Measurements from ENCODE around the gene BICDL1.

DNA sequence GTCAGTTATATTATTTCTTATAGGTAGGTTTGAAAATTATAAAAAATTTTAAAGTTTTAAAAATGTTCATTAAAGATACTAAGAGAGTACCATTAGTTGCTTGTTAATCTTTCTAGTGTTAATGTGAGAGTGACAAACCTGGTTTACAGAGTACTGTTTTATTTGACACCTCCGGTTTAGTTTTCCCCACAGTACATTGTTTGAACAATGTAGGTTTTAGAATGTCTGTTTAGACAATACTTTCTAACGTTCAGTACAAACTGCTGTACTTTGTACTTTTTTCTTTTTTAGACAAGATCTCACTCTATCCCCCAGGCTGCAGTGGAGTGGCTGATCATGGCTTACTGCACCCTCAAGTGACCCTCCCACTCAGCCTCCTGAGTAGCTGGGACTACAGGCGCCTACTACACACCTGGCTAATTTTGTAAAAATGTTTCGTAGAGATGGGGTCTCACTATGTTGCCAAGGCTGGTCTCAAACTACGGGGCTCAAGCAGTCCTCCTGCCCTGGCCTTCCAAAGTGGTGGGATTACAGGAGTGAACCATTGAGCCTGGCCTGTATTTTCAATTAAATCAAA is 3.2 kb downstream of the BICDL1 start:
- TF ChIP-seq CTCF (conservative IDR thresholded peaks at IDR 0.05; ENCODE audit: low read depth, low read length) (no peak), EZH2 (IDR thresholded peaks at IDR 0.05; ENCODE audit: low read length, unreplicated experiment) (no peak)

Measured in PC-3 (cell line).